HG03354 (cell line): Measurements from ENCODE around the gene PTGER2.

ENCODE experiments used
- ATAC-seq: cut with Tn5 transposase; IDR thresholded peaks from one replicate; pipeline ENCODE4 v1.9.1; 2021; ENCODE audit warnings: mild to moderate bottlenecking; ENCODE audit not compliant: unreplicated experiment, poor library complexity, severe bottlenecking

Gene PTGER2

DNA sequence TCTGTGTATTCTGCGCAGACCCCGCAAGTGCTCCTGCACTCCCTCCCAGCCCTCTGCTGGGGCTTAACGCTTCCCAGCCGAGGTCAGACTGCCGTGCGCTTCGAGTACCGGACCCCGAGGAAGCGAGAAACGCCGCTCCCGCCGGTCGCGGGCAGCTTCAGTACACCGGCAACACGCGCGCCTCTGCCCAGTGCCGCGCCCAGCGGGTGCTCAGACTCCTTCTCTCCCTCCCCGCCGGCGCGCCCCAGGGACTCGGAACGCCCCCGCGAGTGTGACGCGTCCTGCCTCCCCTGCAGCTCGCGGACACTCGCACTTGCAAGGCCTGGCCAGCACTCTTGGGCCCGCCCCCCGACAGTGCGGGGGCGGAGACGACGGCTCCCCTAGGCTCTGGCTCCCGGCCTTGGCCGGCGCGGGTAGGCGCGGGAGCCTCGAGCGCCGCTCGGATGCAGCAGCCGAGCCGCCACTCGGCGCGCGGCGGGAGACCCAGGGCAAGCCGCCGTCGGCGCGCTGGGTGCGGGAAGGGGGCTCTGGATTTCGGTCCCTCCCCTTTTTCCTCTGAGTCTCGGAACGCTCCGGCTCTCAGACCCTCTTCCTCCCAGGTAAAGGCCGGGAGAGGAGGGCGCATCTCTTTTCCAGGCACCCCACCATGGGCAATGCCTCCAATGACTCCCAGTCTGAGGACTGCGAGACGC, at the start of gene PTGER2:
Gene PTGER2 (plus strand): TSS at position 410 of the 692 bp plus-strand sequence. CDS start 237 bp downstream, at position 647.
- peak; percentile 46 for ATAC-seq

DNA sequence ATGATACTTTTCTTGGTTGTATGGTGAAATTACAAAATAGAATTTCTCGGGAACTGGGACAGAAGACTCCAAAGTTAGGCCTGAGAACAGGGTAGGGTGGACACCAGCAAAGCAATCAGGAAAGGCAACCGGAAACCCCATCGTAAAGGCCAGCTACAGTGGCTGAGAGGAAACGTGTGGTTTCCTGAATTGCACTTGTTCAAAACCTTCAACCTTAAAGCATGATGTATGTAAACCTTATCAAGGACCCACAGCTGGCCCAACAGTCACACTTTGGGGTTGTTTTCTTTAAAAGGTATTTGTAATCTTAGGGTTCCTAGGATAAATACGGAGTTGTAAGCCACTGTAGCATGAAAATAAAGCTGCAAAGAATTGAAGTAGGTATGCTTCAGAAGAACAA, 48.9 kb upstream of the PTGER2 start:
- ATAC-seq, result no peak

- no peak for ATAC-seq
Measured at GRCh38 chr14:52266179-52266578, 47.9 kb upstream of the PTGER2 start.

- ATAC-seq, result no peak
Measured at GRCh38 chr14:52266782-52267181, 47.3 kb upstream of the PTGER2 start.

GRCh38 chr14:52267501-52268278, 46.4 kb upstream of the PTGER2 start, which contains the start of gene PTGDR:
TSS of gene PTGDR (plus strand) at chr14:52267698. CDS start at chr14:52267815, 117 bp downstream.
- ATAC-seq, result no peak

GRCh38 chr14:52268279-52269061, 45.6 kb upstream of the PTGER2 start:
- ATAC-seq, result no peak

DNA sequence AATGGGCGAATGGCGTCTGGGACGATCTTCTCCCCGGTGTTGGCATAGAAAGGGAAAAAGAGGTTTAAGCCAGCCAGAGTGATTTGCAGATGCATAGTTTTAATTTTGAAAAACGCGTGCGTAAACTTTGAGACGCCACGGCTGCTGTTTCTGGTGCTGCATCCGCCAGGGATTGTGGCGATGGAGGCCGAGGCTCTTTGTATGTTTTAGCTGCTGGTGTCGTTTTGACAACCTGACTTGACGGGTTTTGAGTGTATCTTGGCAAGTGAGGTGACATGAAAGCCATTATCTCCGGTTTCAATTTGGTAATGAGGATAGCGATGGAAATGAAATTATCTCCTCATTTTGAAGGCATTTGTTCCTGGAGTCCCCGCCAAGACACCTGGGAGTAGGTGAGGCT, 45.0 kb upstream of the PTGER2 start:
- no peak for ATAC-seq

GRCh38 chr14:52269982-52270381, 44.1 kb upstream of the PTGER2 start:
- ATAC-seq, result no peak

- no peak for ATAC-seq
Measured at GRCh38 chr14:52271538-52271937, 42.6 kb upstream of the PTGER2 start.

DNA sequence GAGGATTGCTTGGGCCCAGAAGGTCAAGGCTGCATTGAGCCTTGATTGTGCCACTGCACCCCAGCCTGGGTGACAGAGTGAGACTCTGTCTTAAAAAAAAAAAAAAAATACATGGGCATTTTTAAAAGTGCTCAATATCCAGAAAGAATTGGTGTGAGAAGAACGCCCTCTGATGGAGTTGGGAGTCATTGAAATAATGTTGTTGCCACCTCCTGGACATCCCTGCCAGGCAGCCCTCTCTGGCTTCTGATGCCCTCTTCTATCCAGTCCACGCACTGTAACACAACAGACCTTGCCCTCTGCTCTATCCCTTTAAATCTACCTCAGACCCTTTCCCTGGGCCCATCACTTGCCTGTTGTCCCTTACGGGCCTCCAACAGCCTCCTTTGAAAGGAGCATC, 41.7 kb upstream of the PTGER2 start:
- no peak for ATAC-seq

- ATAC-seq, result no peak
Measured at GRCh38 chr14:52275372-52275771, 38.7 kb upstream of the PTGER2 start.

- ATAC-seq, result no peak
Measured at GRCh38 chr14:52277552-52277951, 36.6 kb upstream of the PTGER2 start.

DNA sequence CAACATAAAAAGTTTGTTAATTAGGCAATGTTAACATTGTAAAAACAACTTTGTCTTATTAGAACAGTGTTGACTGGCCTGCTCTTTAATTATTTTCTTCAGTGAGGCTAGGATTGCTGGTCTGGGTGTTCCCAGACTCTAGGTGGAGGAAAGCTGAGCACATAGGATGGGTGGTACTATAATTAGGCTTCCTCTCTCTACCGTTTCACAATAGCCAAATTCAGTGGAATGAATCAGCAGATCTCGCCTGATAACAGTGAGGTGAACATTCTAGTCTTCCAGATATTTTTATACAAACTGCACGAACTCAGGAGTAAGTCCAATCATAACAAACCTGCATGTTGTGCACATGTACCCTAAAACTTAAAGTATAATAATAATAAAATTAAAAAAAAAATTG, 34.7 kb upstream of the PTGER2 start:
- ATAC-seq, result no peak

- no peak for ATAC-seq
Measured at GRCh38 chr14:52283099-52283498, 31.0 kb upstream of the PTGER2 start.

DNA sequence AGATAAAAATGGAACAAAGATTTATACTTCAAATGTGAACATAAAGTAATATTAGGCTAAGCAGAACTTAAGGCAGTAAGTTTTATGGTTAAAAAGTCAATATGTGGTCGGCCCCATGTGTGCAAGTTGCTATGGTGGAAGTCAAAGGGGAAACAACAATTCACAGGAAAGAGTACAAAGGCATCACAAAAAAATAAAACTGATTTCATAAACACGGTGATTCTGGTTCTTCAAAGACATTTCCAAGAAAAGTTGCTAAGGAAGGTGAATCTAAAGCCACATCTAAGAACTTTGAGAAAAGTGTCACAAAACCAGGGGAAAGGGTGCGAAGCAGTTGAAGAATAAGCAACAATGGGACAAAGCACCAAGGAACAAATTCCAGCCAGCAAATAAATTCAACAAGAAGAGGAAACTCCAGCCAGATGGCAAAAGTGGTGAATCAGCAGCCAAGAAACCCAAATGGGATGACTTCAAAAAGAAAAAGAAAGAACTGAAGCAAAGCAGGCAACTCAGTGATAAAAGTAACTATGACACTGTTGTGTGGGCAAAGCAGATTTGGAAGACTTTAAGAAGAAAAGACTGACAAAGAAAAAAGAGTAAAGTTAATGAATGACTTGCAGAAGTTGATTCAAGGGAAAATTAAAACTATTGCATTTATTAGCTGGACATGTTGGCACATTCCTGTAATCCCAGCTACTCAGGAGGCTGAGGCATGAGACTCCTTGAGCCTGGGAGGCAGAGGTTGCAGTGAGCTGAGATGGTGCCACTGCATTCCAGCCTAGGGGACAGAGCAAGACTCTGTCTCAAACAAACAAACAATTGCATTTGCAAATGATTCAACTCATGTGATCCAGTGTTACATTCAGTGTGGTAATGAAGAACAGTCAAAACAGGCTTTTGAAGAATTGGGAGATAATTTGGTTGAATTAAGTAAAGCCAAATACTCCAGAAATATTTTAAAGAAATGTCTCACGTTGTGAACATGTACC, 27.2 kb upstream of the PTGER2 start:
- no peak for ATAC-seq

DNA sequence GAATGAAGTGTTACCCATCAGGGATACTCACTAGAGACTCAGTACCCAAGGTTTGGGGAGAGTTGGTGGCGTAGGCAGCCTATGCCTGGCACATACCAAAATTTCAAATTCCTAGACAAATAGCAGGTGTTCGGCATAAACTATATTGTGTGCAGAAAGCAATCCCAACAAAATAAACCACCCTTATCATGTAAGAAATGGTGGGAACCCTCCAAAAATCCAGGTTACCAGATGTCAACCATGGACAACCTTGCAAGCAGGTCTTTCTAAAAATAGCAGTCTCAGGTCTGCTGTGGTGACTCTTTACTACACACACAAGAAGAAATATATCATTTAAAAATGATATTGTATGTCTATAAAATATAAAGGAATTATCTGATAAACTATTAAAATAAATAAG, 17.7 kb upstream of the PTGER2 start:
- ATAC-seq, result no peak

GRCh38 chr14:52298795-52299194, 15.3 kb upstream of the PTGER2 start:
- ATAC-seq, result no peak

DNA sequence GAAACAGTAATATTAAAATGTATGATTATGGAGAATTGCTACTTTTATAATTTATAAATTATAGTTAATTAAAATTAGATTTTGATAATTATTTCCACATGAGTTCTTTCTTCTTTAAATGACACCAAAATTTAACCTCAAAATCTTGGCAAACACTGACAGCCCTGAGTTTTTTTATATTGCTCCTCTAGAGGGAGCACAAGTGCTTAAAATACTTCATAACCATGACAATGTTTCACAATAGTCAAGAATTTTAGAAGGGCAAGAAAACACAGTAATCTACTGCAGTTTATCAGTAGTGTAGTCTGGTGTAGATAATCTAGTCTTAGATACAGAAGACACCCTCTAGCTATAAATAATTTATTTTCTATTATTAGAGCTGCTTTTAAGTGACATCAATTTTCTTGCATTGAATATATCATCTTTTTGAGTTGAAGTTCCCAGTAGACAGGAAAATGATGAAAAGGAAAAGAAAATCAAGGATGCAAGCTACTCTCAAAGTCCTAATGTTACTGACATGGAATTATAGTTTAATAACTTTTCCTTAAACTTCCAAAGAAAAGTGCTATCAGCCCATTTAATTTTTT, 14.3 kb upstream of the PTGER2 start:
- no peak for ATAC-seq

GRCh38 chr14:52303236-52303635, 10.9 kb upstream of the PTGER2 start:
- ATAC-seq, result no peak
